Measurements from ENCODE around the gene ZC3H6. TPM values are rescaled to one million over a fixed set of nuclear protein-coding genes. Genes with fewer than 3 reads are reported as not detected.

ZC3H6 gene
- total RNA-seq, 4 donors from 2014 or later = 4.9 to 41.0 (median 12.8) TPM

- Histone ChIP-seq H3K36me3 (no peaks in the 10 kb centered on the region), H3K4me3 (no peak overlapping the region), H3K27ac (no peak overlapping the region), H3K9me3 (no peaks in the 10 kb centered on the region), H3K4me1 (no peaks in the 10 kb centered on the region), H3K27me3 (no peaks in the 10 kb centered on the region)
- TF ChIP-seq CTCF (IDR thresholded peaks at IDR 0.05) (no peak), POLR2A (IDR thresholded peaks at IDR 0.05) (no peak)
- DNase-seq = no peak
- intact Hi-C loops (cut with DNase I; ENCODE audit: low total_unique reads) = no loop called here
Measured at GRCh38 chr2:112314856-112315255, 39.5 kb downstream of the ZC3H6 start.

DNA sequence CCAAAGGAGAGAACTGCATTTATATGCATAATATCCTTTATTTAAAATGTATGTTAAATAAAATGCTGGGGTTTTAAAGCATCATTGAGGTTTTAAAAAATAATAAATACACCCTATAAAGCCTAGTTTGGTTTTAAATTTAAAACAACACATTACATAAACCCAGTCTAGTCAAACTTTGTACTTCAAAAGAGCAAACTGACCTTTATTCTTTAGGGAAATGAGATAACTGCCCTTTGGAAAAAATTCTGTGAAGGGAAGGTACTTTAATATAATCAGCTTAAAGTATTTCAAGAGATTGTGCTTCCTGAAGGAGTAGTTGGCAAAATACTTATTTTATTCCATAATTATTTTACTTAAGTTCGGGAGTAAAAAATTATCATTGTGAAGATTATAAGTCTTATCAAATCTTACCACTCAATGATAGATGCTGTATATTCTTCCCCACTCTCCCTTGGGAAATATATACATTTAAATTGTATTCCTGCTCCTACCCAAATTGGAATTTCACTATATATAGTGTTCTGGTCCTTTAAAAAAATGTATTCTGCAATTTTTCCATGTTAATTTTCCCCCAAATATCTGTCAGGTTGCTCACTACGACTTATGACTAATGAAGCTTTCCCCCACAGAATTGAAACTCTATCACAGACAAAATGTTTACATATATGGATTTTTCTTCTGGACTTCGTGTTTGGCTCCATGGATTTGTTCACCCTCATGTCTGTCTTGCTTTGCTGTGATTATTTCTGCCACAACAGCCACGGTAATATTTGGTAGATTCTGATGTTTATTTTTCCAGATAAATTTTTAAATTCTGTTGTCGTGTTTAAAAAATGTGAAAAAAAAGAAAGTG is 42.1 kb downstream of the ZC3H6 start:
- no peak for DNase-seq
- no peak for TF ChIP-seq POLR2A (IDR thresholded peaks at IDR 0.05)
- no peak for TF ChIP-seq CTCF (IDR thresholded peaks at IDR 0.05)
- Histone ChIP-seq H3K27ac (no peak overlapping the region), H3K36me3 (no peaks in the 10 kb centered on the region), H3K4me3 (no peak overlapping the region), H3K27me3 (no peaks in the 10 kb centered on the region), H3K4me1 (no peaks in the 10 kb centered on the region), H3K9me3 (no peaks in the 10 kb centered on the region)
- intact Hi-C loops (cut with DNase I; ENCODE audit: low total_unique reads) = no loop called here

- no peak for DNase-seq
- Histone ChIP-seq H3K4me1 (no peaks in the 10 kb centered on the region), H3K27ac (no peak overlapping the region), H3K9me3 (no peaks in the 10 kb centered on the region), H3K4me3 (no peak overlapping the region), H3K36me3 (no peaks in the 10 kb centered on the region), H3K27me3 (no peaks in the 10 kb centered on the region)
- TF ChIP-seq POLR2A (IDR thresholded peaks at IDR 0.05) (no peak), CTCF (IDR thresholded peaks at IDR 0.05) (no peak)
- intact Hi-C loops (cut with DNase I; ENCODE audit: low total_unique reads) = no loop called here
Measured at GRCh38 chr2:112318515-112318914, 43.1 kb downstream of the ZC3H6 start.

DNA sequence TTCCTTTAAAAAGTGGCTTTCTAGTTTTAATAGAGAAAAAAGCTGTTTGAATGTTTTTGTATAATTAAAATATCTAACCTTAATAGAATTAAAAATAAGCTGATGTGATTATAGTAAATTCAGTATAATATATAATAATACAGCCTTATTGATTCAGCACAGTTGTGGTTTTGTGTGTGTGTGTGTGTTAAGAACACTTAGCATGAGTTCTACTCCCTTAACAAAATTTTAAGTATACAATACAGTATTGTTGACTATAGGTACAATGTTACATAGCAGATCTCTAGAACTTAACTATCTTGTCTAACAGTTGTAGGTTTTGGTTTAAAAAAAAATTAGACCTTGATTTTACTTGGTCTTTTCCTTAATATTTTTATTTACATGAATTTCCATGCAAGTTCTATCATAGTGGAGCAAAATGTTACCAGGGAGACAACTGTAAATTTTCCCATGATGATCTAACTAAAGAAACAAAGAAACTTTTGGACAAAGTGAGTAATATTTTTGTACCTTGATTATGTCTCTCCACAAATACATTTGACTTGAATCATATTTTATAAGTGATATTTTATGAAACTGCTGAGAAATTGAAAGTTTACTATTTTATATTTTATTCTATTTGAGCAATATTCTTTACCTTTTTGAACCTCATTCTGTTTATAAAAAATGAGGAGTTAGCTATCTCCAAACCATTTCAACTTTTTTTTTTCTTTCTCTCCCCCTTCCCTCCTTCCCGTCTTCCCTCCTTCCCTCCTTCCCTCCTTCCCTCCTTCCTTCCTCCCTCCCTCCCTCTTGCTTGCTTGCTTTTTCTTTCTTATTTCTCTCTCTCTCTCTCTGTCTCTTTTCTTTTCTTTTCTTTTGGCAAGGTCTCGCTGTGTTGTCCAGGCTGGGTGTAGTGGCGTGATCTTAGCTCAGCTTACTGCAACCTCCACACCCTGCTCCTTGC is 46.3 kb downstream of the ZC3H6 start:
- Histone ChIP-seq H3K27ac (no peak overlapping the region), H3K27me3 (no peaks in the 10 kb centered on the region), H3K9me3 (no peaks in the 10 kb centered on the region), H3K4me1 (no peaks in the 10 kb centered on the region), H3K4me3 (no peak overlapping the region), H3K36me3 (no peaks in the 10 kb centered on the region)
- DNase-seq = no peak
- intact Hi-C loops (cut with DNase I; ENCODE audit: low total_unique reads) = no loop called here
- TF ChIP-seq POLR2A (IDR thresholded peaks at IDR 0.05) (no peak), CTCF (IDR thresholded peaks at IDR 0.05) (no peak)

DNA sequence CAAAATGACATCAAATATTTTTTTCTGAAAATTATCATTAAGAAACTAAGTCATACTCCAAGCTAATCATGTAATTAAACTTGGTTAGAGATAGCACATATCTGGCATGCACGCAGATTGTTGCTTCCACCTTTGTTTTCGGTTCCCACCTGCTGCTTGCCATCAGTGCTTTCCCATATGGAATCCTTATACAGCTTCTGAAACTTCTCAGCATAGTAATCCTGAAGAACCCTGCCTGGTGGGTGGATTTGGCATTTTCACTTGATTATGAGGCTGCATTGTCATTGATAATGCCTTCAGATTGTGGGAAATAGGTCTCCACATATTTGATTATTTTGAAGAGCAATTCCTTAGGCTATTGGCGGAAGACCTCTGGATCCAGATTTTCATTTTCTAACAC is 47.5 kb downstream of the ZC3H6 start:
- H3K4me1 ChIP-seq = no peaks in the 10 kb centered on the region
- no peak for TF ChIP-seq CTCF (IDR thresholded peaks at IDR 0.05)
- no peak for TF ChIP-seq POLR2A (IDR thresholded peaks at IDR 0.05)
- H3K9me3 ChIP-seq = no peaks in the 10 kb centered on the region
- no peaks in the 10 kb centered on the region for H3K27me3 ChIP-seq
- H3K27ac ChIP-seq = no peak overlapping the region
- H3K4me3 ChIP-seq = no peak overlapping the region
- intact Hi-C loops (cut with DNase I; ENCODE audit: low total_unique reads) = no loop called here
- H3K36me3 ChIP-seq = no peaks in the 10 kb centered on the region
- no peak for DNase-seq

Measured in uterus (tissue), 4 donors.